GM19397 (cell line): ENCODE data around the gene CBX1.
A peak's percentile ranks its signal among the peaks of the same experiment; 100 is the strongest.
"Not testable (repeated sequence)": the region's sequence is repeated elsewhere in the genome, so short reads cannot be mapped to it uniquely, and the experiment has no call there.

Experiments used
- ATAC-seq: cut with Tn5 transposase; IDR thresholded peaks from one replicate; pipeline ENCODE4 v1.9.1; 2021; ENCODE audit warnings: mild to moderate bottlenecking, moderate library complexity; ENCODE audit not compliant: unreplicated experiment

Gene CBX1

DNA sequence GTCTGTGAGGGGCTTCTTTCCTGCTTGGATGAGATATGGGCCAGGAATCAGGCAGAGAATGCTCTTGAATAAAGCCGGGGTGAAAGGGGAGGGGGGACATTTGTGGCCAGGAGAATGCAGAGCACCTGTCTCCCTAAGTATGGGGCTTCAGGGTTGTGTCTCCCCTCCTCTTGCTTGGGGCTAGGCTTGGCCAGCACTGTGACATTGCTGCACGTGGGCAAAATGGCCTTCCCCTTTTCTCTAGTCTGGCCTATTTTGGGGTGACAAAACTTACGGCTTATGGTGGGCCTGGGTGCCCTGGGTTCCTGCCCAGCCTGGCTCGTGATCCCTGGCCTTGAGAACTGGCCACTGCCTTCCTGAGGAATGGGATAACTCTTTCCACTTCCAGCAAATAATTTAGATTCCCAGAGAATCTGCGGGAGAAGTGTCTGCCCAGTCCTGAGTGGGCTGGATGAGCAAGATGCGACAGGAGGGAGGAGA lies 47.5 kb downstream of the CBX1 start:
- no peak for ATAC-seq

DNA sequence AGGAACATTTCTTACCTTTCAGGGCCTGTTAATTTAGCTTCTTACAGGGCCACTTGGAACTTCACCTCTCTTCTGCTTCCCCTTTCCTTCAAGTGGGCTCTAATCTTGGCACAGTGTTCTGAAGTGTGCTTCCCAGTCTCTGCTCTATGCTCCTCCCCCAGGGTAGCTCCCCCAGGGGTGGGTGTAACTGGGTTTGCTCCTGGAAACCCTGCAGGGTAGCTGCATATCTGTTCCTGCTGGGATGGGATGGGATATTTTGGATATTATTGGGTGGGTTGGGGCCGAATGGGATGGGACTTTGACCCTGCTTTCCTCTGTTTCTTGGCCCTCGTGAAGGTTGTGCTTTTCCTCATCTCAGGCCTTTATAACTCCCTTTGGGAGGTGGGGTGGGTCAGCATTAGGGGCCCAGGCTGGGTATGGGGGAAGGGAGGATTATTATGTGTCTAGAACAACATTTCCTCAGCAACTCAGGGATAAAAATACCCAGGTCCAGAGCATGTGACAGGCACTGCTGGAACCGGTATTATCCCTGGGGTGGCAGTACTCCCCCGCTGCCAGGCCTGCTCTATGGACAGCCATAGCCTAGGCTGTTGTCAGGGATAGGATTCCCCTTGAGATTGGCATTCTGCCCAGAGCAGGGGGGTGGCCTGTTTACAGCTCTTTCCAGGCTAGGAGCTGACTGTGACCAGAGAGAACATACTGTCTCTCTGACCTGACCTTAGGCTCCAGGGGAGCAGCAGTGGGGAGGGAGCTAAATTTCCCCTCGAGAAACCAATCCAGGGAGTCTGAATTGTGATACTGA lies 48.1 kb downstream of the CBX1 start:
- ATAC-seq = no peak

DNA sequence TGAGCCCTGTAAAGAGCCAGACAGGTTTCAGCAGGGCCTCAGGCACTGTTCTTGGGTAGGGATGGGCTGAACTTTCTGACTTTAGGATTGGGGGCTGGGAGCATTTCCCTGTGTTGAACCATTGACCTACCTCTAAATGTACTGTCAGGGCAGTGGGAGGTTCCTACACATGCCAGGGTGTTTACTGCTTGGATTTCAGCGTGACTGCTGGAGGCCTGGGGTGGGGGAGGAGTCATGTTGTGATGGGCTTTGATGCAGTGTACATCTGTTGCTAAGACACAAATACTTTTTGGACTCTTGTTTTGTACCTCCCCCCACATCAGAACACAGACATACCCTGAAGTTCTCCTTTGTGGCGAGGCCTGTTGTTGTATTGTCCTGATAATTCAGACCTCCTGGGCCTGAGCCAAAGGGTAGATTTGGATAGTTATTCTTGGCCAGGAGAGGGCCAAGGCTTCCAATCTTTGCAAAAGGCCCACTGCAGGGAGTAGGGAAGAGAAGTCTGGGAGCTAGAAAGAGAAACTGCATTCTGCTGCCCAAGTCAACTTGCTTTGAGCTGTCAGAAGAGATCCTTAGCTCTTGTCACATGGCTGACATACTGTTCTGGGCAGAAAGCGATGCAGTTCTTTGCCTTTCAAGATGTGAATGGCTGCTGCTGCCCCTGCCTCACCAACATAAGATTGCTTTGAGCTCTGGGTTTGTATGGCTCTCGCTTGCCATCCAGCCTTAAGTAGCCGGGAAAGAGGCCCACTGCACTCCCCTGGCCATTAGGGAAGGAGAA lies 49.4 kb downstream of the CBX1 start:
- ATAC-seq = no peak

DNA sequence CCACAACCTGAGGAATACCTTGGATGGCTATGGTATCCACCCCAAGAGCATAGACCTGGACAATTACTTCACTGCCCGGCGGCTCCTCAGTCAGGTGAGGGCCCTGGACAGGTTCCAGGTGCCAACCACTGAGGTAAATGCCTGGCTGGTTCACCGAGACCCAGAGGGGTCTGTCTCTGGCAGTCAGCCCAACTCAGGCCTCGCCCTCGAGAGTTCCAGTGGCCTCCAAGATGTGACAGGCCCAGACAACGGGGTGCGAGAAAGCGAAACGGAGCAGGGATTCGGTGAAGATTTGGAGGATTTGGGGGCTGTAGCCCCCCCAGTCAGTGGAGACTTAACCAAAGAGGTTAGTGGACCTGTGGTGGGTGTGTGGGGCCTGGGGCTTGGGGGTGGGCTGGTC lies 50.0 kb downstream of the CBX1 start:
- ATAC-seq = no peak

DNA sequence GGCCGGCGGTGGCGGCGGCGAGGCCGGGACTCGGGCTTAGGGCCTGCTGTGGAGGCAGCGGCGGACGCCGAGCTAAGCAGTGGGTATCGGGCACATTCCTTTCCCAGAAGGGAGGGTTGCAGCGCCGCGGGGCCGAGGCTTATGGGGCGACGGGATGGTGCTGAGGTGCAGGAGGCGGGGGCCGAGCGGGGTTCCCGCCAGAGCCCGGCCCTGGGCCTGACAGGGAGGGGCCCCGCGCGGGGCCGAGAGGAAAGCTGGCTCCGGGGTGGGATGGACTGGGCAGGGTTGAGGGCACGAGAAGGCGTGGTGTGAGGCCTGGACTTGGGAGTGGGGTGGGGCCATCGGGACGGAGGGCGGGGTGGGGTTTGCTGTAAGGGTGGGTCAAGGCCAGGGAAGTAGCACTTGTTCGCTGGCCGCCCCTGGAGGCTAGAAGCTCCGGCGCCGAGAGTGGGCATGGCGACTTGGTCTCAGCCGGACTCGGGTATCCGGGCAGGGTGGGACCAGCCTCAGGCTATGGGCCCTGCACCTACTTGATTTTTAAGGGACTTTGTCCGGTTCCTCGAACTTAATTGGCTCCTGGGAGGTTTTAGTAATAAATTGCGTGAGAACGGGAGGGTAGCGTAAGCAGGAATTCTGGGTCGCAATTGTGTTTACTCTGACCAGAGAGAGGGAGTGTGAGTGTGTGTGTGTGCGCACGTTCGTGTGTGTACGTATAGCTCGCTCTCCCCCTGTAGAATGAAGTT lies 52.7 kb downstream of the CBX1 start:
- ATAC-seq = peak; percentile 45

DNA sequence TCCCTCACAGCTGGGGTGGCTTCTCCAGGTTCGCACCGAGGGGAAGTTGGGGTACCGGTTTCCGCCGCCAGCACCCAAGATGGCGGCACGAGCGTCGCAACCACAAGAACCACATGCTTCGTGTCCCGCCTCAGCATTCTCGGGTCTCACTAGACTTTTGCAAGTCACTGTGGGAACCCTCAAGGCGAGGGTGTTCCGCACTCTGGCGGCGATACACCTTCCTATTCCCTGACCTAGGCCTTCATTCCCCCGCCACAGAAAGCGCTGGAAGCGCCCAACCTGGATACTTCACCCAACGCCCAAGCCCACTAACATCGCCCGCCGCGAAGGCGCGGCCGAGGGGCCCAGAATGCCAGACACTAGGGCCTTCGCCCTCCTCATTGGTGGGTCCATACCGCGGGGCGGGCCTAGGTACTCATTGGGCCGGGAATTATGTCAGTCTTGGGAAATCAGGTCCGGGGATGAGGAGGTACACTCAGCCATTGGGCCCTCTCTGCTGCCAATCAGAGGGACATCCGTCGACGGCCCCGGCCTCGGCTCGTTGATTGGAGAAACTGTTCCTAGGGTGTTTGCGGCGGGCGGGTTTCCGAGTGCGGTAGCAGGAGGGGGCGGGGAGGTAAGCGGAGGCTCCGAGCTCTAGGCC lies 53.4 kb downstream of the CBX1 start, which contains the start of gene NFE2L1:
Gene NFE2L1, plus strand, starts transcription at position 619 of the 643 bp plus-strand sequence. CDS start 2,760 bp downstream, outside the sequence.
- peak; percentile 85 for ATAC-seq

DNA sequence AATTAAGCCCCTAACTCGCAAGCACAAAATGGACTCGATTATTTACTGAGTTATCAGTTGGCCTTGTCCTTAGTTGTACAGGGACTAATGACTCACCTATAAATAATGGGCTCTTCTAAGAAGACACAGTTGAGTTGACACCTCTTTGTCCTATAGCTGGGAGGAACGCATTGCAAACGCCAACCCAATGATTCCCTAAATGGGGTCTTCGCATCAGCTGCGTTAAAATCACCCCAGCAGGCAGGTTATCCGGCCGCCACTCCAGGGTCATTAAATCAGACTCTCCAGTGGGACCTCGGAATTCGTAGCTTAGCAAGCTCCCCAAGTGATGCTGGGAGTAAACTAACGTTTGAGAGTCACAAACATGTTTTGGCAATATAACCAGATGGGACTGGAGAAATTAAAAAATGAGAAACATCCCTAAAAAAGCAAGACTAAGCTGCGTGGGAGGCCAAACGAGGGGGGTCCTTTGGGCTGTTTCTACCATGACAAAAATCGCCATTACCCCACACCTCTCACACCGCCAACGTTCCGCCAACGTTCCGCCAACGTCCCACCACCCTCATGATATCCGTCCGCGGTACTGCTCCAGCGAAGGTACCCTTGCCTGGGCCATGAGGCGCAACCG lies 54.1 kb downstream of the CBX1 start:
- no peak for ATAC-seq

DNA sequence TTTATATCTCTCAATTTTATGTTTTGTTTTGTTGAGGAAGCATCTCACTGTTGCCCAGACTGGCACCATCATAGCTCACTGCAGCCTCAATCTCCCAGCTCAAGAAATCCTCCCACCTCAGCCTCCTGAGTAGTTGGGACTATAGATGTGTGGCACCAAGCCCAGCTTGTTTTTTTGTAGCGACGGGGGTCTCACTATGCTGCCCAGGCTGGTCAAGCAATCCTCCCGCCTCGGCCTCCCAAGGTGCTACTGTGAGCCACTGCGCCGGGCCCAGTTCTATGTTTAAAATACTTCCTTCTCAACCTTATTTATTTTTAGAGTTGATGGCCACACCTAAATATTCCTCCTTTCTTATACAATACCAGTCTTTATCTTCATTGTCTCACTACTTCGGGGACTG lies 55.0 kb downstream of the CBX1 start:
- no peak for ATAC-seq

DNA sequence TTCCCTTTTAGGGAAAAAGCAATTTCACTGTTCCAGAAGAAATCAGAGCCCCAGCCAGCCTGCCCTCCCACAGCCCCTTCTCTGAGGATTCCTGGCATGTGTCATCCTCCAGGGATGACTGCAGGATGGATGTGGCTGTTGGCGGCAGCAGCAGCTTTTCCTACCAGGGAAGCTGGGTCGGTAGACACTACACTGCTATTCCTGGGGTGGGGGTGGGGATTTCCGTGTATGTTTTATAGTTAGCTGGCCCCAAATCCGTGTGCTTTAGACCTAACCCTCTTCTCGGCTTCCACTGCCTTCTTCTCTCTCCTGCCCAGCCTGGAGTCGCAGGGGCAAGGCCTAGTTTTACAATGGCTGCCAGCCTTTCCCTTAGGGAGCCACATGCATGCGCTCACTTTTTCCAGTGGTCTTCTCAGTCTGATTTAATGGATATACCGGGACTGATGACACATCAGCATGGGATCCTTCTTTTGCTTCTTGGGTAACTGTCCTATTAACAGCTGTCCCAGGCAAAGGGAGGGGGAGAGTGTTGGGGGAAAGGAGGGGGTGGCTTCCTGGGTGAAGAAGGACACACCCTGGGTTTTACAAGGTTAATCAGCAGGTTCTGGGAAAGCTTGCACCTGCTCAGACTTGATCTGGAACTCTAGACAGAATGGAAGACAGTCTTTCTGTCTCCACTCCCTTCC lies 55.8 kb downstream of the CBX1 start:
- ATAC-seq = no peak

DNA sequence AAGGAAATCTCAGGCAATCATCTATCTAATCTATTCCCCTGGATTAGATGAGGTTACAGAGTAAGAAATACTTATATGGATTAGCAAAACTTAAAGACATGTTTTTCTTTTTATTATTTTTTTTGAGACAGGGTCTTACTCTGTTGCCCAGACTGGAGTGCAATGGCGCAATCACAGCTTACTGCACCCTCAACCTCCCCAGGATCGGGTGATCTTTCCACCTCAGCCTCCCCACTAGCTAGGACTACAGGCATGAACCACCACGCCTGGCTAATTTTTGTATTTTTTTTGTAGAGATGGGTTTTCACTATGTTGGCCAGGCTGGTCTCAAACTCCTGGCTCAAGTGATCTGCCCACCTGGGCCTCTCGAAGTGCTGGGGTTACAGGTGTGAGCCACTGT lies 56.4 kb downstream of the CBX1 start:
- no peak for ATAC-seq

DNA sequence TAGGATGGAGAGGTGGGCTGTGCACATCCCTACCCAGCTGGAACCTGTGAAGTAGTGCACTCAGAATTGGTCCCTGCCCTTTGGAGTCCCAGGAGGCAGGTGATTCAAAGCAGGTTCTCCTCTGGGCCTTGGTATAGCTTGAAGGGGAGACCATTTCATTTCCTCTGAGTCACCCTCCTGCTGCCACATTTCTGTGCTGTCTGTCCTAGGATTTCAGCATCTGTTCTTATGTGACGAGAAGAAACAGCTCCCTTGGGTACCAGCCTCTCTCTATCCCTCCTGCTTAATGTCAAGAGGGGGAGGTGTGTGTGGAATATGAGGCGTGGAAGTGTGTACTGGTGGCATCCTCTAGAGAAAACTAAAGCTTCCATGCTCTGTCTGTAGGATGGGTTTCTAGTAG lies 58.1 kb downstream of the CBX1 start:
- no peak for ATAC-seq

DNA sequence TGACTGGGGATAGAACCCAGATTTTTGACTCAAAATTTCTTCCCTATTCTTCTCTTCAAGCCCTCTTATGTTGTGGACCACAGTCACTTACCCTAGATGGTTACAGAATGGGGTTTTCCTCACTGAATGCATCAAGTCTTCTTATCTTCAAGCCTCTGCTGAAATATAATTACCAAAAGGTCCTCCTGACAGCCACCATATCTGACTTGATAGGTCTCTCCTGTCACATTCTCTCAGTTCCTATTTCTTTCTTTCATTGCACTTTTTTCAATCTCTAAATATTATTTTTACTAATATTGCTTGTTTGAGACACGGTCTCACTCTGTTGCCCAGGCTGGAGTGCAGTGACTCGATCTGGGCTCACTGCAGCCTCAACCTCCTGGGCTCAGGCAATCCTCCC lies 62.6 kb downstream of the CBX1 start:
- ATAC-seq = no peak

DNA sequence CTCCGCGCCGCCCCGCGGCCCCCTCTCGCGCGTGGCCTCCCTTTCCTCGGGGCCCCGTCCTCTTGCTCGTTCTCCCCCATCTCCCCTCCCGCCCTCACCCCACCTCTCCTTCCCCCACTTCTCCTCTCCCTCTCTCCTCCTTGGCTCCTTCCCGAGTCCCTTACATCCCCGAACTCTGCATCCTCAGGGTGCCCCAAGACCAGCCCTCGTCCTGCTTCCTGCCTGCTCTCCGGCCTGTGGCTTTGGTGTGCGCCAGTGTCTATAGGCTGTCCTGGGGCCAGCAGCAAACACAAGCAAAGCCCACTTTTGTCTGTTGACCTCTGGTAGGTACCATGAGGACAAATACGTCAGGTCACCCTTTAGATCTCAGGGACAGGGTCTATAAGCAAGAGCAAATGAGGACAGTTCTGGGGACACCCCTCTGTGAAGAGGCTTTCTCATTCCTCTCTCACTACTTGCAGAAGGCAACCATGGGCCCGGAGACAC lies 63.4 kb downstream of the CBX1 start:
- ATAC-seq = no peak

DNA sequence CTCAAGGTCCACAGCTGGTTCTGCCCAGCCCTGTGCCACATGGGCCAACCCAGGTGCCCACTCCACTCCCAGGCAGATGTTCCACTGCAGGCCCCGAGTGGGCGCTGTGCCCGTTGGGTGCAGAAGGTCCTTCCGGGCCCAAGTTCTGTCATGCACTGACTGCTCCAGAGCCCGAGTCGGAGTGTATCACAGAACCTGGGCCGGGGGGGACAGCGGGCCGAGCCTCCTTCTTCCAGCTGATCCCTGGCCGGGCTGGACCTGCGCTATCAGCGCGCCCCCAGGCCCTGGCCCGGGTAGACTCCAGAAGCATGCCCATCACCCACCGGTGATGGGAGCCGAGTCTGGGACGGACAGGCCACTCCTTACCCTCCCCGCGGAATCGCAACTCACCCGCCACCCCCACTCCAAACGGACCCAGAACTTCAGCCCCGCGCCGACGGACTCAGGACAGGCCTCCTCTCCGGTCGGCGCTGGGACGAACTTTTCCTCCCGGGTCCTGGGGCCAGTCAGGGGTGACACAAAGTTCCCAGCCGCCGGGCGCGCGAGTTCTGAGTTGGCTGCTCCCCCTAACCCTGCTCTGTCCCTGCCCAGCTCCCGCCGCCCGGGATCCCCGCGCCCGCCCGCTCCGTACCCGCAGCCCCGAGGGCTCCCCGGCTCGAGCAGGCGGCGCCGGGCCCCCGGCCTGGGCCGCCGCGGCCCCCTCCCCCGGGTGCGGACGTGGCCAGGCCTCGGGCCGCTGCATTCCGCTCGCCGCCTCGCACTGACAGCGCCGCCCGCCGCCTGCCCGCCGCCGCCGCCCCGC lies 64.0 kb downstream of the CBX1 start, which contains the start of gene COPZ2:
Gene COPZ2, minus strand, starts transcription at position 762 of the 802 bp plus-strand sequence. Its CDS starts 20 bp downstream, at position 742.
- ATAC-seq = no peak

DNA sequence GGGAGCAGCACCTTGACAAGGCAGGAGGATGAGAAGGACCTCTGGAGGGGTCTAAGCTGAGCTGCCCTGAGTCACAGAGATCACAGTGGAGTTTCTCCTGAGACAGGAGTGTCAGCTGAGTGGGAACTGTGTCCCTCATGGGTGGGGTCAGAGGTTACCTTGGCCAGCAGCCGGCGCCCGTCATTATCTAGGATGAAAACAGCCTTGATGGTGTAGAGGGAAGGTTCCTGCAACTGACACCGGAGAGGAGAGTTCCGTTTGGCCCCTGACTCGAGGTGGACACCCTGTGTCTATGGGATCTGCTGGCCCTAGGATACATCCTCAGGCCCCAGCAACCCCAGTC lies 64.6 kb downstream of the CBX1 start:
- ATAC-seq = no peak

DNA sequence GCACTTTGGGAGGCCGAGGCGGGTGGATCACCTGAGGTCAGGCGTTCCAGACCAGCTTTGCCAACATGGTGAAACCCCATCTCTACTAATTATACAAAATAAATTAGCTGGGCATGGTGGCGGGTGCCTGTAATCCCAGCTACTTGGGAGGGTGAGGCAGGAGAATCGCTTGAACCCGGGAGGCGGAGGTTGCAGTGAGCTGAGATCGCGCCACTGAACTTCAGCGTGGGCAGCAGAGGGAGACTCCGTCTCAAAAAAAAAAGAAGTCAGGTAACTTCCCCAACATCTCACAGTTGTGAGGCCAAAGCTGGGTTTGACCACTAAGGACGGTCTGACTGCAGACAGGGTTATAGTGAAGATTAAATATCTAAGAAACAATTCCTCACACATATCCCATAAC lies 66.5 kb downstream of the CBX1 start:
- ATAC-seq = not testable (repeated sequence)

DNA sequence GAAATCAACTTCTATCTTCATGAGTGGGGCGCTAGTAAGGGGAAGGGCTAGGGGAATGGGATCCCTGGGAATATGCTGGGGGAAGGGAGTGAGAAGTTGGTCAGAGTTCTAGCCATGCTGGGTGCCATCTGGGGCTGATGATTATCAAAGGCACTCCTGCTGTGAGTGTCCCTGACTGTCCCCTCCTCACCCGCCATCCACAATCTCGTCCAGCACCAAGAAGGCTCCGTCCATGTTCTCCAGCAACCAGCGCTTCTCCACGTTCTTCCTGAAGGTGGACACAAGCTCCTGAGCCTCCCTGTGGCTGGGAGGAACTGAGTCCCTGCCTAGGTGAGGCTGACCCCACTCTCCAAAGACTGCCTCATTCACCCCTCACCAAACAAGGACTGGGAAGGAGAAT lies 69.3 kb downstream of the CBX1 start:
- no peak for ATAC-seq

DNA sequence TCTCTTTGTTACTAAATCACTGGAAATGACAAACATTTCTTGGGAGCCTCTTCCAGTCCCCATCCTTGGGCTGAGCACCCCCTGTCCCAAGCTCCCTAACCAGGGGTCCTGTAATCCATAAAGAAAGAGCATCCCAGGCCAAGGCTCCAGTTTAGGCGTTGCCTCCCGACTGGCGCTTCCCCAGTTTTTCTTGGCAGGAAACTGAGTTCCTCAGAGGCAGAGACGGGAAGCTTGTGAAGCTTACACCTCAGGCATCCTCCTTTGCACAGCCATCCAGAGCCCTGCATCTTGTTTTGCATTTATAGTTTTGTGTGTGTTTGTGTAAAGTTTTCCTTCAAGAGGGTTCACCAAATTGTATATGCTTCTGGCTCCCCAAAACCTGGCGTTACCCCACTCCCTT lies 70.7 kb downstream of the CBX1 start:
- no peak for ATAC-seq

DNA sequence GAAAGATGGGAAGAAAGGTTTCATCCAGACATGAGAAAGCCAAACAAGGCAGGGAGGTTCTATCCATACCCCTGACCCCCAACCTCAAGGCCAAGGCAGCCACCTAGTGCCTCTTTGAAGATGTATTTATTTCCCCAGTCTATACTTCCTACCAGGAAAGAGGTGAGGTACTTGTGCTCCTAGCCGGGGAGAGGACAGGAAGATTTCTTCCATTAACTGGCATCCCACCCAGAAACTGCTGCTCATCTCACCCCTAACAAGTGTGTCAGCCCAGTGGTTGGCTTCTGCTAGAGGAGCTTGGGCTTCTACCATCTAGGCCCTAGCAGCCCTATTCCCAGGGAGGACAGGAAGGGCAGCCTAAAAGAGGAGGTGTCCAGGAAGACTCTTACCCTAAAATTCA lies 72.5 kb downstream of the CBX1 start:
- no peak for ATAC-seq
